ENCODE data around the gene ZNF117.
"Not testable (repeated sequence)": the region's sequence is repeated elsewhere in the genome, so short reads cannot be mapped to it uniquely, and the experiment has no call there.

ZNF117 gene

GRCh38 chr7:64947252-64948000 lies 43.4 kb downstream of the ZNF117 start:
- ChIA-PET POLR2A (no interaction called here), CTCF (no interaction called here)
- TF ChIP-seq ELF4 (IDR thresholded peaks at IDR 0.05) (no peak), L3MBTL2 (conservative IDR thresholded peaks at IDR 0.05) (no peak), SP1 (IDR thresholded peaks at IDR 0.05) (no peak), FOXA1 (IDR thresholded peaks at IDR 0.05) (no peak), PKNOX1 (IDR thresholded peaks at IDR 0.05) (no peak), LEF1 (IDR thresholded peaks at IDR 0.05; ENCODE audit: borderline replicate concordance) (no peak), FOXM1 (IDR thresholded peaks at IDR 0.05; ENCODE audit: borderline replicate concordance) (no peak), BHLHE40 (IDR thresholded peaks at IDR 0.05; ENCODE audit: borderline replicate concordance) (no peak), TARDBP (IDR thresholded peaks at IDR 0.05) (no peak), FOXK2 (IDR thresholded peaks at IDR 0.05) (no peak), CTBP1 (IDR thresholded peaks at IDR 0.05; ENCODE audit: borderline replicate concordance) (no peak), NFRKB (IDR thresholded peaks at IDR 0.05) (no peak), SUZ12 (IDR thresholded peaks at IDR 0.05) (no peak), HDGF (IDR thresholded peaks at IDR 0.05; ENCODE audit: borderline replicate concordance) (no peak), ZNF384 (IDR thresholded peaks at IDR 0.05) (no peak), ARNT (IDR thresholded peaks at IDR 0.05) (no peak)
- DNase-seq (ENCODE audit: extremely low spot score), result no peak

GRCh38 chr7:64946772-64947171 lies 44.1 kb downstream of the ZNF117 start:
- CTCF ChIA-PET, result no interaction called here
- DNase-seq (ENCODE audit: extremely low spot score), result peak; percentile 9

GRCh38 chr7:64945503-64946175 lies 45.2 kb downstream of the ZNF117 start:
- TF ChIP-seq ZNF384 (IDR thresholded peaks at IDR 0.05) (no peak), CTBP1 (IDR thresholded peaks at IDR 0.05; ENCODE audit: borderline replicate concordance) (no peak), BHLHE40 (IDR thresholded peaks at IDR 0.05; ENCODE audit: borderline replicate concordance) (no peak), ARNT (IDR thresholded peaks at IDR 0.05) (no peak), NFRKB (IDR thresholded peaks at IDR 0.05) (no peak)
- POLR2A ChIA-PET, result interaction anchor here (1.3 kb wide), 1 partner anchor 43 kb away, joined by 3 read pairs; the partner anchor contains the start of gene ZNF273
- CTCF ChIA-PET, result interaction anchor here (0.5 kb wide), 1 partner anchor 92 kb away, joined by 3 read pairs; no protein-coding TSS in a partner anchor
- no peak for DNase-seq (ENCODE audit: extremely low spot score)

More at GRCh38 chr7:64946772-64947171, 44.1 kb downstream of the ZNF117 start:
- POLR2A ChIA-PET, result no interaction called here
- TF ChIP-seq L3MBTL2 (conservative IDR thresholded peaks at IDR 0.05), result no peak
- no peak for TF ChIP-seq BHLHE40 (IDR thresholded peaks at IDR 0.05; ENCODE audit: borderline replicate concordance)
- TF ChIP-seq SUZ12 (IDR thresholded peaks at IDR 0.05), result no peak
- TF ChIP-seq FOXA1 (IDR thresholded peaks at IDR 0.05), result no peak
- TF ChIP-seq ZNF384 (IDR thresholded peaks at IDR 0.05), result no peak
- no peak for TF ChIP-seq HDGF (IDR thresholded peaks at IDR 0.05; ENCODE audit: borderline replicate concordance)
- no peak for TF ChIP-seq NFRKB (IDR thresholded peaks at IDR 0.05)

DNA sequence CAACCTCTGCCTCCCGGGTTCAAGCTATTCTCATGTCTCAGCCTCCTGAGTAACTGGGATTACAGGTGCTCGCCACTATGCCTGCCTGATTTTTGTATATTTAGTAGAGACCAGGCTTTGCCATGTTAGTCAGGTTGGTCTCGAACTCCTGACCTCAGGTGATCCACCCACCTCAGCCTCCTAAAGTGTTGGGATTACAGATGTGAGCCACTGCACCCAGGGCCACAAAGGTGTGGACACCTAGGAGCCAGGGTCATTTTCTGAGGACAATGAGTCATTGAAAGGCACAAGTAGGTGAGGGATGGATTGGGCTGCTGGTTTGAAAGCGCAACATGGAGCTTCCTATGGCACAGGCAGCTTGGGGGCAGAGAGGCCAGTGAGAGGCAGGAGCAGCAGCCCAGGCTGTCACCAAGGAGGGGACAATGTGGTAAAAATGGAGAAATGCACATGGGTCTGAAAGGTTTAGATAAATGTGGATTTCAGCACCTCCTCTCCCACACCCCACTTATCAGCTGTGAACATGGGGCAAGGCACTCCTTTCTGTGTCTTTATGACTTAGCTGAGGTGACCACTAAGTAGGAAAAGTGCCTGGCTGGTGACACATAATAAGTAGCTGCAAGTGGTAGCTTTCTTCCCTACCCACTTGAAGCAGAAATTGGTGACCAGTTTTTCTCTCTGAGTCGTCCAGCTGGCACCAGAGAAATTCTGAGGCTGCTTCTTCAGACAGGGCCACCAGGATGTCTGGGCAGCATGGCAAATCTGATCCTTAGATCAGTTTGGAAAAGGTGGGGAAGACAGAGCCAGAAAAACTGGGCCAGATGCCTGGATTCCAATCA lies 46.0 kb downstream of the ZNF117 start:
- DNase-seq (ENCODE audit: extremely low spot score), result not testable (repeated sequence)
- POLR2A ChIA-PET, result interaction anchor here (1.3 kb wide), 1 partner anchor 42 kb away, joined by 3 read pairs; the partner anchor contains the start of gene ZNF273
- CTCF ChIA-PET, result interaction anchor here (0.5 kb wide), 1 partner anchor 93 kb away, joined by 3 read pairs; no protein-coding TSS in a partner anchor

GRCh38 chr7:64940021-64940420 lies 50.8 kb downstream of the ZNF117 start:
- POLR2A ChIA-PET; DNase-seq (ENCODE audit: extremely low spot score); CTCF ChIA-PET: not testable (repeated sequence)

DNA sequence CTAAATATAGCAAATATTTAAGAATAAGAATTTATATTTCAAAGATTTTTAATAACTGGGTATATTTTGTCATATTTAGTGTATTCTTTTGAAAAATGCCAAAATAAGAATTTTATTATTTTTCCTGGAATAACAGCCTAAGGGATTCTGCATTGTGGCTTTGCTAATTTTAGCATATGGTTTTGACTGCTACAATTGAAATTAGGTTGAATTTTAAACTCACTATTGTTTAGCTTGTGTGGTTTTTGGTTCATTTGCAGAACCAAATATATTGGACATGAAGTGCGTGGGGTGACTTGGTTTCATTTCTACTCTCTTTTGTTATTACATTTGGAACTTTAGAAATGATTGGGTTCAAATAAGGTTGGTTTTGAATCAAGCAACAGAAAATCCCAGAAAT lies 52.3 kb downstream of the ZNF117 start:
- no peak for DNase-seq (ENCODE audit: extremely low spot score)
- ChIA-PET POLR2A (interaction anchor here (1.1 kb wide), 1 partner anchor 35 kb away, joined by 3 read pairs; the partner anchor contains the start of gene ZNF273), CTCF (interaction anchor here (1.4 kb wide), 1 partner anchor 12 kb away, joined by 3 read pairs; no protein-coding TSS in a partner anchor)
- TF ChIP-seq L3MBTL2 (conservative IDR thresholded peaks at IDR 0.05) (no peak), ZNF384 (IDR thresholded peaks at IDR 0.05) (no peak), CTBP1 (IDR thresholded peaks at IDR 0.05; ENCODE audit: borderline replicate concordance) (no peak), NFRKB (IDR thresholded peaks at IDR 0.05) (no peak), FOXK2 (IDR thresholded peaks at IDR 0.05) (no peak), ARNT (IDR thresholded peaks at IDR 0.05) (no peak), LEF1 (IDR thresholded peaks at IDR 0.05; ENCODE audit: borderline replicate concordance) (no peak), TARDBP (IDR thresholded peaks at IDR 0.05) (no peak), BHLHE40 (IDR thresholded peaks at IDR 0.05; ENCODE audit: borderline replicate concordance) (no peak), ELF4 (IDR thresholded peaks at IDR 0.05) (no peak), SP1 (IDR thresholded peaks at IDR 0.05) (no peak), PKNOX1 (IDR thresholded peaks at IDR 0.05) (no peak), FOXA1 (IDR thresholded peaks at IDR 0.05) (no peak)
